Heart left ventricle (tissue), 13 donors: ENCODE measurements around the gene MAPT.

Experiments
- POLR2A ChIP-seq, 2 donors: fragments of 450-650 bp; IDR thresholded peaks; one replicate each; pipeline ENCODE4 v1.6.1; 2017; ENCODE audit warnings: antibody characterized with exemption in 2 of 2, mild to moderate bottlenecking in 2 of 2, moderate library complexity in 2 of 2
- TF ChIP-seq, protein P1 (sequence below), 12 donors: fragments of 200-600 bp; sonication (generic) in 4 of 12; IDR thresholded peaks; one replicate each; pipeline versions ENCODE4 v1.5.0 to v1.8.0; 2018 to 2022; ENCODE audit warnings: antibody characterized with exemption in 12 of 12, mild to moderate bottlenecking in 5 of 12
- donor health status: ischemic (EF 13 %, LVEDD 7.1; RV severe dilation, severe dysfunction).
- donor health status: DM: no; HTN: yes; CAD: no.
- donor health status: DM: no; HTN: no; CAD: no.
- donor health status: ischemic (EF 25% LVEDD 6.9; RV normal size, moderate dysfunction).
- donor health status: ischemic (EF 25% LVEDD 5.7; RV mildly dilated, moderate dysfunction).
- donor health status: ischemic (EF 35%, LVEDD 5.7; RV mildly dilated, moderate dysfunction).
- donor health status: nonischemic (EF 11% LVEDD 7.7; RV severe dilation, severe dysfunction).
- donor health status: DM: yes; HTN: yes; CAD: no.
- donor health status: PGD.
- donor health status: ischemic (EF 29% LVEDD 5.4; RV normal size, mild dysfunction).
- donor health status: nonischemic (EF 23%, LVEDD 6.1; RV moderate dilation, normal function).

DNA sequence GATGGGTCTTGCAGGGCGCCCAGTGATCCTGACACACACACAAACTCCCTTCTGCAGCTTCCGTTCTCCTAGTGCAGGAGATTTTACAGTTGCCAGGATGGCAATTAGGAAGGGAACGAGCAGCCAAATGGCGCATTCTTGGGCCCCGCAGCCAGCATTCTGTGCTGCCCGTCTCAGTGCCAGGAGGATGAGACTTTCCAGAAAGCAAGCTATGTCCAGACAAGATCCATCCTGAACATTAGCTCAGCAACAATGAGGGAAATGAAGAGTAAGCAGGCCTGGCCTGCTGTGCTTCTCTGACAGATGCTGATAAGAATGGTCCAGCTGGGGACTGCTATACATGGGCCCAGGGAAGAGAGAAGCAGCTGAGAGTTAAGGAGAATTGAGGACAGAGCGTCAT, 33.2 kb upstream of the MAPT start:
- TF ChIP-seq, protein P1, sequence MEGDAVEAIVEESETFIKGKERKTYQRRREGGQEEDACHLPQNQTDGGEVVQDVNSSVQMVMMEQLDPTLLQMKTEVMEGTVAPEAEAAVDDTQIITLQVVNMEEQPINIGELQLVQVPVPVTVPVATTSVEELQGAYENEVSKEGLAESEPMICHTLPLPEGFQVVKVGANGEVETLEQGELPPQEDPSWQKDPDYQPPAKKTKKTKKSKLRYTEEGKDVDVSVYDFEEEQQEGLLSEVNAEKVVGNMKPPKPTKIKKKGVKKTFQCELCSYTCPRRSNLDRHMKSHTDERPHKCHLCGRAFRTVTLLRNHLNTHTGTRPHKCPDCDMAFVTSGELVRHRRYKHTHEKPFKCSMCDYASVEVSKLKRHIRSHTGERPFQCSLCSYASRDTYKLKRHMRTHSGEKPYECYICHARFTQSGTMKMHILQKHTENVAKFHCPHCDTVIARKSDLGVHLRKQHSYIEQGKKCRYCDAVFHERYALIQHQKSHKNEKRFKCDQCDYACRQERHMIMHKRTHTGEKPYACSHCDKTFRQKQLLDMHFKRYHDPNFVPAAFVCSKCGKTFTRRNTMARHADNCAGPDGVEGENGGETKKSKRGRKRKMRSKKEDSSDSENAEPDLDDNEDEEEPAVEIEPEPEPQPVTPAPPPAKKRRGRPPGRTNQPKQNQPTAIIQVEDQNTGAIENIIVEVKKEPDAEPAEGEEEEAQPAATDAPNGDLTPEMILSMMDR (IDR thresholded peaks at IDR 0.05): no peak
- no peak for TF ChIP-seq POLR2A (IDR thresholded peaks at IDR 0.05)
